ENCODE data around the gene GJA3.

DNA sequence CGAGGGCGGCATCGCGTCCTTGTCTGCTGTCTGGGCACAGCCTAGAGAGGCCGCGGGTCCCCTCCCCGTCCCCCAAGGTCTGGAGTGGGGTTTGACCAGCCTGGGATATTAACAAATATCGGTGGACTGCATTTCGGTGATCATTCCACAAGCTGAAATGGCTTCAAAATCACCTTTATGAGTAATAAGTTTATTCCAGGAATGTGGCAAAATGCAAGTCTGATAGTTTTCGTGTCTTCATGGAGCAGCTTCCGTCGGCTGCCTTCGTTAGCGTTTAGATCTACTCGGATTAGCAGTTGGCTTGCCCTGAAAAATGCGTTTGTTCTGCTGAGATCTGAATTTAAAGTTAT lies 1.1 kb upstream of the GJA3 start:
- TF ChIP-seq, protein P1, sequence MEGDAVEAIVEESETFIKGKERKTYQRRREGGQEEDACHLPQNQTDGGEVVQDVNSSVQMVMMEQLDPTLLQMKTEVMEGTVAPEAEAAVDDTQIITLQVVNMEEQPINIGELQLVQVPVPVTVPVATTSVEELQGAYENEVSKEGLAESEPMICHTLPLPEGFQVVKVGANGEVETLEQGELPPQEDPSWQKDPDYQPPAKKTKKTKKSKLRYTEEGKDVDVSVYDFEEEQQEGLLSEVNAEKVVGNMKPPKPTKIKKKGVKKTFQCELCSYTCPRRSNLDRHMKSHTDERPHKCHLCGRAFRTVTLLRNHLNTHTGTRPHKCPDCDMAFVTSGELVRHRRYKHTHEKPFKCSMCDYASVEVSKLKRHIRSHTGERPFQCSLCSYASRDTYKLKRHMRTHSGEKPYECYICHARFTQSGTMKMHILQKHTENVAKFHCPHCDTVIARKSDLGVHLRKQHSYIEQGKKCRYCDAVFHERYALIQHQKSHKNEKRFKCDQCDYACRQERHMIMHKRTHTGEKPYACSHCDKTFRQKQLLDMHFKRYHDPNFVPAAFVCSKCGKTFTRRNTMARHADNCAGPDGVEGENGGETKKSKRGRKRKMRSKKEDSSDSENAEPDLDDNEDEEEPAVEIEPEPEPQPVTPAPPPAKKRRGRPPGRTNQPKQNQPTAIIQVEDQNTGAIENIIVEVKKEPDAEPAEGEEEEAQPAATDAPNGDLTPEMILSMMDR (IDR thresholded peaks at IDR 0.05 in 4 of 5, conservative IDR thresholded peaks at IDR 0.05 in 1 of 5) = no peak
- no peak for TF ChIP-seq POLR2A (IDR thresholded peaks at IDR 0.05)
